K562 (cell line): ENCODE data around the gene SYN1. TPM values are rescaled to one million over a fixed set of nuclear protein-coding genes. Genes with fewer than 3 reads are reported as not detected.

ENCODE experiments used
- ARID1B ChIP-seq: fragments of 450-650 bp; IDR thresholded peaks from 2 replicates; pipeline ENCODE4 v1.6.1; 2016; ENCODE audit warnings: antibody characterized with exemption, mild to moderate bottlenecking, inconsistent platforms
- ETV1 ChIP-seq: fragments of 450-650 bp; conservative IDR thresholded peaks from 2 replicates; pipeline ENCODE4 v1.6.1; 2016; ENCODE audit warnings: missing genetic modification characterization, control low read depth, low read depth, missing compliant biosample characterization
- GABPA ChIP-seq: fragments of 200-800 bp; sonication (Bioruptor generic); conservative IDR thresholded peaks from 2 replicates; pipeline ENCODE4 v1.6.1; 2016; ENCODE audit warnings: low read depth, missing genetic modification characterization, missing compliant biosample characterization
- GTF2E2 ChIP-seq: fragments of 200-800 bp; sonication (Bioruptor generic); IDR thresholded peaks from 2 replicates; pipeline ENCODE4 v1.6.1; 2016; ENCODE audit warnings: missing genetic modification characterization, missing compliant biosample characterization
- IFI16 ChIP-seq: fragments of 250-450 bp; sonication (Bioruptor Pico); IDR thresholded peaks from 2 replicates; pipeline ENCODE4 v2.1.2; 2022; ENCODE audit warnings: mild to moderate bottlenecking, inconsistent platforms
- JUND ChIP-seq, 2 experiments: IDR thresholded peaks; 2 replicates in 1 of 2; 3 replicates in 1 of 2; pipeline ENCODE4 v1.6.1; 2011; ENCODE audit warnings: borderline replicate concordance in 2 of 2, low read depth in 2 of 2, low read length in 2 of 2, improper control_type of control experiment in 1 of 2, missing biosample characterization in 1 of 2, missing genetic modification characterization in 1 of 2, missing genetic modification reagents in 1 of 2
- MCM2 ChIP-seq: fragments of 450-650 bp; IDR thresholded peaks from 2 replicates; pipeline ENCODE4 v1.6.1; 2017; ENCODE audit warnings: low read depth, mild to moderate bottlenecking
- MEIS2 ChIP-seq: fragments of 450-650 bp; IDR thresholded peaks from 2 replicates; pipeline ENCODE4 v1.6.1; 2014; ENCODE audit warnings: mild to moderate bottlenecking; ENCODE audit not compliant: partially characterized antibody
- MYNN ChIP-seq, 2 experiments: sonication (generic); formaldehyde crosslinking in 1 of 2; IDR thresholded peaks; 2 replicates each; pipeline versions ENCODE4 v1.5.0 to v1.6.1; 2016 to 2020; ENCODE audit warnings: antibody characterized with exemption in 1 of 2, missing genetic modification reagents in 1 of 2
- NCOR1 ChIP-seq: fragments of 450-650 bp; IDR thresholded peaks from 2 replicates; pipeline ENCODE4 v1.6.1; 2016; ENCODE audit warnings: mild to moderate bottlenecking, moderate library complexity
- NFXL1 ChIP-seq: fragments of 450-650 bp; formaldehyde crosslinking; IDR thresholded peaks from 2 replicates; pipeline ENCODE4 v1.4.0; 2021; ENCODE audit warnings: mild to moderate bottlenecking
- PHF8 ChIP-seq: fragments of 200-600 bp; sonication (generic); IDR thresholded peaks from 2 replicates; pipeline ENCODE4 v1.6.1; 2012; ENCODE audit warnings: mixed run types, mild to moderate bottlenecking, inconsistent platforms, low read length, moderate library complexity, borderline replicate concordance
- POLR3G ChIP-seq: IDR thresholded peaks from 2 replicates; pipeline ENCODE4 v1.6.1; 2011; ENCODE audit not compliant: insufficient read length, insufficient replicate concordance; ENCODE audit errors: extremely low read depth
- PYGO2 ChIP-seq: fragments of 450-650 bp; IDR thresholded peaks from 2 replicates; pipeline ENCODE4 v1.6.1; 2016; ENCODE audit warnings: mild to moderate bottlenecking, missing genetic modification characterization, moderate library complexity, missing compliant biosample characterization
- RBM15 ChIP-seq: fragments of 200-400 bp; formaldehyde crosslinking; IDR thresholded peaks from 2 replicates; pipeline ENCODE4 v1.6.1; 2018; ENCODE audit warnings: mild to moderate bottlenecking, low read length, moderate library complexity; ENCODE audit not compliant: insufficient read depth
- RFX5 ChIP-seq: IDR thresholded peaks from 2 replicates; pipeline ENCODE4 v1.6.1; 2011; ENCODE audit warnings: low read depth, mild to moderate bottlenecking, improper control_type of control experiment, low read length
- SMARCC2 ChIP-seq: fragments of 450-650 bp; IDR thresholded peaks from 2 replicates; pipeline ENCODE4 v1.6.1; 2017; ENCODE audit warnings: antibody characterized with exemption, moderate library complexity, mild to moderate bottlenecking, low read depth
- SUPT5H ChIP-seq: fragments of 450-650 bp; IDR thresholded peaks from 2 replicates; pipeline ENCODE4 v1.6.1; 2016
- ZFP1 ChIP-seq: fragments of 450-650 bp; formaldehyde crosslinking; IDR thresholded peaks from 2 replicates; pipeline ENCODE4 v1.4.0; 2020; ENCODE audit warnings: mild to moderate bottlenecking, mixed read lengths
- ZNF3 ChIP-seq: fragments of 250-450 bp; sonication (Bioruptor Pico); IDR thresholded peaks from 2 replicates; pipeline ENCODE4 v1.5.0; 2021; ENCODE audit warnings: mild to moderate bottlenecking, moderate library complexity
- ZNF311 ChIP-seq: fragments of 250-450 bp; sonication (Bioruptor Pico); IDR thresholded peaks from 2 replicates; pipeline ENCODE4 v1.4.0; 2020; ENCODE audit warnings: mild to moderate bottlenecking, moderate library complexity
- ZNF696 ChIP-seq: fragments of 250-450 bp; sonication (Bioruptor Pico); conservative IDR thresholded peaks from 2 replicates; pipeline ENCODE4 v1.4.0; 2020; ENCODE audit warnings: mild to moderate bottlenecking, moderate library complexity
- ZNF699 ChIP-seq: fragments of 250-450 bp; sonication (Bioruptor Pico); IDR thresholded peaks from 2 replicates; pipeline ENCODE4 v1.8.0; 2021; ENCODE audit warnings: mild to moderate bottlenecking, moderate library complexity; ENCODE audit not compliant: insufficient replicate concordance
- polyA plus RNA-seq, 8 experiments: library from polyadenylated mRNA; depleted of rRNA in 4 of 8; stranded (reverse) in 5 of 8; unstranded in 3 of 8; fragments of >200 nt; fragmentation: Nextera tagmentation in 2 of 8; fragmentation: Illumina TruSeq in 1 of 8; extraction: Ambion mirVana in 2 of 8; extraction: Trizol in 1 of 8; gene quantifications; 2 replicates each; pipeline versions ENCODE4 v1.2.1 to v1.2.3, GENCODE V29; 2011 to 2014; ENCODE audit warnings: inconsistent platforms in 1 of 8, missing spikeins in 1 of 8
- total RNA-seq, 7 experiments: library from RNA; depleted of rRNA in 6 of 7; stranded (reverse); fragments of >200 nt in 6 of 7; fragmentation: Illumina TruSeq in 2 of 7; extraction: Trizol in 2 of 7; gene quantifications; 2 replicates each; pipeline versions ENCODE4 v1.2.1 to v1.2.3, GENCODE V29; 2011 to 2021; ENCODE audit warnings: low replicate concordance in 1 of 7
- TF ChIP-seq, protein P1 (sequence below): fragments of 250-450 bp; sonication (Bioruptor Pico); IDR thresholded peaks from 2 replicates; pipeline ENCODE4 v1.4.0; 2020

SYN1 gene
- total and polyA plus RNA-seq, 9 of the 15 experiments (the other 6 are each of a cell fraction or from before 2014, with no cell fraction given): 0.01 to 0.28 (median 0.18) TPM; not detected in 2

DNA sequence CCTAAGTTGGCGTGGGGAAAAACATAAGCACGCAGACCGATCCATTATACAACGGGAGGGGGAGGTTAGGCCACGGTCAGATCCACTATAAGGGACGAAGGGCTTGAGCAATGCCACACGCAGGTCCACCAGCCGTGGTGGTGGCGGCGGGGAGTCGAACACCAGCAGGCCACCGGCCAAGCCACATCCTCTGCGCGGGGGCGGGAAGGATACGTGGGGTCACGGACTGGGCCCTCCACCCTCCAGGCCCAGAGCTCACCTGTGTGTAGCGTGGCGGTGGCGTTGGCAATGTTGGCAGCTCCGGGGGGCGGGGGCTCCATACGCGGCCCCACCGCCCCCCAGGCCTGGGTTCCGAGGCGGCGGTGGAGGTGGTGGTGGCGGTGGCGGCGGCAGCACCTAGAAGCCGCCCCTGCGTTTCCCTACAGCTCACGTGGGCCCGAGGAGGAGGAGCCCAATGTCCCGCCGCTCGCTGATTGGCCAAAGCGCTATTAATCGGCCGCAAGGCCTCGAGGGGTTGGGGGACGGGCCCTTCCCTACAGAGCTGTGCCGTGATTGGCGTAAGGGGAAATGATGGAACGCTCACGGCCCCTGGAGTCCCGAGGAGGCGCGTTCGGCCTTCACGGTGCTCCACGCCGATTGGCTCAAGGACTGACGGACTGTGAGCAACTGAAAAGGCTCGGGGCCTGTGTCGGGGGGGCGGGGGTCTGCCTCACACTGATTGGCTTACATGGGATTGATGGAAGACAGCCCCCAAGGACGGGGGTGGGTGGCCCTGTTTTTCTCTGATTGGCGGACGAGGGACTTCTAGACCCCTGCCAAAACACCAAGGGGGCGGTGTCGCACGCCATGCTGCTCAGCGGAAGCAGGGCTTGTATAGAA lies 30.7 kb upstream of the SYN1 start, which contains the start of gene ELK1 (continued):
- TF ChIP-seq POLR3G (no peak), IFI16 (CRISPR knock-in tag) (no peak), NFXL1 (CRISPR knock-in tag) (no peak), JUND (IDR thresholded peaks at IDR 0.05; ENCODE audit: borderline replicate concordance, low read depth, low read length) (no peak; the same call in 1 of the 2 replicates), JUND (tag; IDR thresholded peaks at IDR 0.05; ENCODE audit: borderline replicate concordance, low read depth, low read length) (no peak; the same call in 2 of the 3 replicates), PYGO2 (tag) (no peak), ZNF696 (no peak), ETV1 (peak; percentile 65), ARID1B (0 out of 2 replicates have a peak, but pooled peaks have one; percentile 8), GABPA (tag) (peak; percentile 53), MYNN (IDR thresholded peaks at IDR 0.05) (no peak), MYNN (CRISPR knock-in tag; IDR thresholded peaks at IDR 0.05) (no peak), RFX5 (no peak), ZNF3 (CRISPR knock-in tag) (no peak), SUPT5H (peak; percentile 63), ZNF699 (CRISPR knock-in tag) (no peak), MEIS2 (peak; percentile 48), ZFP1 (CRISPR knock-in tag) (no peak), ZNF311 (CRISPR knock-in tag) (no peak), RBM15 (no peak), GTF2E2 (no peak), SMARCC2 (no peak), MCM2 (no peak), NCOR1 (no peak), PHF8 (peak; percentile 74; the same call in 1 of the 2 replicates)
- TF ChIP-seq, protein P1, sequence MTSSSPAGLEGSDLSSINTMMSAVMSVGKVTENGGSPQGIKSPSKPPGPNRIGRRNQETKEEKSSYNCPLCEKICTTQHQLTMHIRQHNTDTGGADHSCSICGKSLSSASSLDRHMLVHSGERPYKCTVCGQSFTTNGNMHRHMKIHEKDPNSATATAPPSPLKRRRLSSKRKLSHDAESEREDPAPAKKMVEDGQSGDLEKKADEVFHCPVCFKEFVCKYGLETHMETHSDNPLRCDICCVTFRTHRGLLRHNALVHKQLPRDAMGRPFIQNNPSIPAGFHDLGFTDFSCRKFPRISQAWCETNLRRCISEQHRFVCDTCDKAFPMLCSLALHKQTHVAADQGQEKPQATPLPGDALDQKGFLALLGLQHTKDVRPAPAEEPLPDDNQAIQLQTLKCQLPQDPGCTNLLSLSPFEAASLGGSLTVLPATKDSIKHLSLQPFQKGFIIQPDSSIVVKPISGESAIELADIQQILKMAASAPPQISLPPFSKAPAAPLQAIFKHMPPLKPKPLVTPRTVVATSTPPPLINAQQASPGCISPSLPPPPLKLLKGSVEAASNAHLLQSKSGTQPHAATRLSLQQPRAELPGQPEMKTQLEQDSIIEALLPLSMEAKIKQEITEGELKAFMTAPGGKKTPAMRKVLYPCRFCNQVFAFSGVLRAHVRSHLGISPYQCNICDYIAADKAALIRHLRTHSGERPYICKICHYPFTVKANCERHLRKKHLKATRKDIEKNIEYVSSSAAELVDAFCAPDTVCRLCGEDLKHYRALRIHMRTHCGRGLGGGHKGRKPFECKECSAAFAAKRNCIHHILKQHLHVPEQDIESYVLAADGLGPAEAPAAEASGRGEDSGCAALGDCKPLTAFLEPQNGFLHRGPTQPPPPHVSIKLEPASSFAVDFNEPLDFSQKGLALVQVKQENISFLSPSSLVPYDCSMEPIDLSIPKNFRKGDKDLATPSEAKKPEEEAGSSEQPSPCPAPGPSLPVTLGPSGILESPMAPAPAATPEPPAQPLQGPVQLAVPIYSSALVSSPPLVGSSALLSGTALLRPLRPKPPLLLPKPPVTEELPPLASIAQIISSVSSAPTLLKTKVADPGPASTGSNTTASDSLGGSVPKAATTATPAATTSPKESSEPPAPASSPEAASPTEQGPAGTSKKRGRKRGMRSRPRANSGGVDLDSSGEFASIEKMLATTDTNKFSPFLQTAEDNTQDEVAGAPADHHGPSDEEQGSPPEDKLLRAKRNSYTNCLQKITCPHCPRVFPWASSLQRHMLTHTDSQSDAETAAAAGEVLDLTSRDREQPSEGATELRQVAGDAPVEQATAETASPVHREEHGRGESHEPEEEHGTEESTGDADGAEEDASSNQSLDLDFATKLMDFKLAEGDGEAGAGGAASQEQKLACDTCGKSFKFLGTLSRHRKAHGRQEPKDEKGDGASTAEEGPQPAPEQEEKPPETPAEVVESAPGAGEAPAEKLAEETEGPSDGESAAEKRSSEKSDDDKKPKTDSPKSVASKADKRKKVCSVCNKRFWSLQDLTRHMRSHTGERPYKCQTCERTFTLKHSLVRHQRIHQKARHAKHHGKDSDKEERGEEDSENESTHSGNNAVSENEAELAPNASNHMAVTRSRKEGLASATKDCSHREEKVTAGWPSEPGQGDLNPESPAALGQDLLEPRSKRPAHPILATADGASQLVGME (CRISPR knock-in tag): no peak
